HepG2 (cell line): ENCODE results near the gene ALG9. TPM values are rescaled to one million over a fixed set of nuclear protein-coding genes. Genes with fewer than 3 reads are reported as not detected.

Experiments
- ATAC-seq: fragments of 200-7000 bp; cut with Tn5 transposase; 3 replicates; pipeline ENCODE4 v1.9.1; 2020; ENCODE audit warnings: mild to moderate bottlenecking, moderate library complexity
- BruUV-seq: library from RNA; stranded (reverse); fragments of 400-500 nt; replicated peaks from 2 replicates; lab custom pipeline; 2021; lab: Mats Ljungman, UMichigan
- CTCF ChIA-PET: fragments of 300-600 bp; formaldehyde crosslinking; extraction: SDS; loops from one replicate; lab custom pipeline; 2021; ENCODE audit warnings: low total read pairs, inconsistent platforms, low intra/inter-chr PET ratio; lab: Yijun Ruan, JAX
- POLR2A ChIA-PET: fragments of 350-600 bp; sonication (Branson Sonifier 250); formaldehyde crosslinking; loops from one replicate; lab custom pipeline; 2020; ENCODE audit warnings: antibody characterized with exemption, inconsistent platforms; lab: Yijun Ruan, JAX
- DNase-seq: peaks from one replicate; pipeline ENCODE4 v3.0.0-alpha.2; 2015; ENCODE audit warnings: low spot score
- FAIRE-seq: peaks from 3 replicates; lab custom pipeline; 2011; peaks lifted over from hg19 to GRCh38; lab: Jason Lieb, UNC
- H2AFZ ChIP-seq: one replicate; pipeline ENCODE4 v1.6.1; 2011; ENCODE audit warnings: low read length, inconsistent platforms
- H3K27ac ChIP-seq: fragments of 300-600 bp; 3 replicates; pipeline ENCODE4 v1.8.0; 2011; ENCODE audit warnings: mixed run types, mild to moderate bottlenecking, mixed read lengths, low read length, inconsistent platforms; ENCODE audit not compliant: insufficient read depth; ENCODE audit errors: extremely low read length
- H3K27me3 ChIP-seq, 2 experiments: fragments of 200-600 bp in 1 of 2; 2 replicates in 1 of 2; 3 replicates in 1 of 2; pipeline versions ENCODE4 v1.6.0 to v1.8.0; 2011; ENCODE audit warnings: low read length in 2 of 2, mild to moderate bottlenecking in 2 of 2, moderate library complexity in 2 of 2, inconsistent platforms in 1 of 2; ENCODE audit not compliant: insufficient read depth in 2 of 2, control insufficient read depth in 1 of 2
- H3K36me3 ChIP-seq, 2 experiments: fragments of 200-600 bp in 1 of 2; replicated peaks in 1 of 2; 2 replicates in 1 of 2; 3 replicates in 1 of 2; pipeline versions ENCODE4 v1.5.1 to v1.8.0; 2011; ENCODE audit warnings: low read length in 2 of 2, inconsistent platforms in 1 of 2; ENCODE audit not compliant: insufficient read depth in 2 of 2, control insufficient read depth in 1 of 2
- H3K4me1 ChIP-seq: 2 replicates; pipeline ENCODE4 v1.5.1; 2012; ENCODE audit warnings: low read length, inconsistent platforms; ENCODE audit not compliant: insufficient read depth
- H3K4me2 ChIP-seq: 2 replicates; pipeline ENCODE4 v1.6.0; 2011; ENCODE audit warnings: low read depth, low read length, inconsistent platforms
- H3K4me3 ChIP-seq, 3 experiments: fragments of 200-600 bp in 1 of 3; sonication (generic), shearing (Covaris generic) in 1 of 3; replicated peaks in 1 of 3; 2 replicates each; pipeline ENCODE4 v1.5.1; 2011 to 2016; ENCODE audit warnings: low read length in 3 of 3, inconsistent platforms in 2 of 3, low read depth in 2 of 3, mild to moderate bottlenecking in 2 of 3, control low read depth in 1 of 3, mixed read lengths in 1 of 3; ENCODE audit not compliant: insufficient read depth in 1 of 3
- H3K79me2 ChIP-seq: one replicate; pipeline ENCODE4 v1.6.1; 2011; ENCODE audit warnings: low read length, inconsistent platforms; ENCODE audit not compliant: insufficient read depth
- H3K9ac ChIP-seq: 2 replicates; pipeline ENCODE4 v1.6.0; 2011; ENCODE audit warnings: mild to moderate bottlenecking, low read depth, low read length, inconsistent platforms; ENCODE audit not compliant: insufficient read depth
- H3K9me3 ChIP-seq: 2 replicates; pipeline ENCODE4 v1.5.1; 2012; ENCODE audit warnings: mild to moderate bottlenecking, low read length
- H4K20me1 ChIP-seq: 2 replicates; pipeline ENCODE4 v1.6.0; 2011; ENCODE audit warnings: inconsistent platforms, mild to moderate bottlenecking, low read length, moderate library complexity; ENCODE audit not compliant: insufficient read depth
- BCL6 ChIP-seq: IDR thresholded peaks from 2 replicates; pipeline ENCODE4 v1.6.1; 2016; ENCODE audit warnings: missing genetic modification reagents, missing compliant biosample characterization
- NR2C2 ChIP-seq: sonication (generic); formaldehyde crosslinking; IDR thresholded peaks from 2 replicates; pipeline ENCODE4 v1.4.0; 2020; ENCODE audit warnings: missing genetic modification reagents, mild to moderate bottlenecking, moderate library complexity, borderline replicate concordance
- PCBP2 ChIP-seq: fragments of 200-400 bp; formaldehyde crosslinking; optimal IDR thresholded peaks from 2 replicates; pipeline ENCODE3; 2018; ENCODE audit warnings: low read length, low read depth; ENCODE audit not compliant: poor library complexity, severe bottlenecking
- RBM39 ChIP-seq: fragments of 200-400 bp; formaldehyde crosslinking; IDR thresholded peaks from one replicate; pipeline ENCODE4 v1.6.1; 2018; ENCODE audit warnings: antibody characterized with exemption, mild to moderate bottlenecking, low read depth, low read length; ENCODE audit not compliant: poor library complexity, severe bottlenecking
- RXRB ChIP-seq: IDR thresholded peaks from 2 replicates; pipeline ENCODE4 v1.6.1; 2016; ENCODE audit warnings: borderline replicate concordance, missing genetic modification reagents, missing compliant biosample characterization
- SOX13 ChIP-seq, 3 experiments: fragments of 450-650 bp in 1 of 3; sonication (generic) in 1 of 3; formaldehyde crosslinking in 1 of 3; IDR thresholded peaks in 2 of 3; conservative IDR thresholded peaks in 1 of 3; 2 replicates each; pipeline versions ENCODE4 v1.5.0 to v1.6.1; 2016 to 2020; ENCODE audit warnings: antibody characterized with exemption in 1 of 3, mild to moderate bottlenecking in 1 of 3, missing compliant biosample characterization in 1 of 3, missing genetic modification reagents in 1 of 3, moderate library complexity in 1 of 3
- TCF7L2 ChIP-seq: IDR thresholded peaks from 2 replicates; pipeline ENCODE4 v1.6.1; 2011; ENCODE audit warnings: mild to moderate bottlenecking, low read depth, low read length, moderate library complexity
- ZNF205 ChIP-seq: IDR thresholded peaks from 2 replicates; pipeline ENCODE4 v1.6.1; 2018; ENCODE audit warnings: missing biosample characterization, missing genetic modification reagents
- ZNF260 ChIP-seq: sonication (generic); formaldehyde crosslinking; IDR thresholded peaks from 2 replicates; pipeline ENCODE4 v1.4.0; 2020; ENCODE audit warnings: missing genetic modification reagents, low read depth, mild to moderate bottlenecking, borderline replicate concordance
- ZNF292 ChIP-seq: sonication (generic); formaldehyde crosslinking; IDR thresholded peaks from 2 replicates; pipeline ENCODE4 v1.8.1; 2022; ENCODE audit warnings: mild to moderate bottlenecking, low read depth, missing genetic modification reagents, borderline replicate concordance
- WGBS: methylation state at CpG from one replicate; pipeline ENCODE4 v1.1.6; 2017; ENCODE audit warnings: low lambda C conversion rate; 5-methylcytosine and 5-hydroxymethylcytosine counted together
- in situ Hi-C: cut with HindIII; loops from 2 replicates; pipeline ENCODE4 v1.10.0; 2017; ENCODE audit warnings: low pct_unique_long_range_greater_than_20kb; ENCODE audit not compliant: extremely low pct_ligation_motif_present
- intact Hi-C: fragments of 100-400 bp; cut with micrococcal nuclease; formaldehyde crosslinking; loops from one replicate; pipeline ENCODE4 v1.10.0; 2022; ENCODE audit not compliant: unreplicated experiment
- polyA plus RNA-seq, 8 experiments: library from polyadenylated mRNA; depleted of rRNA in 3 of 8; stranded (reverse) in 7 of 8; unstranded in 1 of 8; fragments of >200 nt; fragmentation: Illumina TruSeq in 4 of 8; extraction: Trizol in 4 of 8; gene quantifications; 2 replicates each; pipeline versions ENCODE4 v1.2.1 to v1.2.3, GENCODE V29; 2011 to 2016; ENCODE audit warnings: low read depth in 4 of 8, missing spikeins in 1 of 8, mixed read lengths in 1 of 8; ENCODE audit not compliant: insufficient read depth in 1 of 8
- total RNA-seq, 5 experiments: library from RNA; depleted of rRNA; stranded (reverse); fragments of >200 nt; fragmentation: Illumina TruSeq; extraction: Trizol; gene quantifications; 2 replicates each; pipeline ENCODE4 v1.2.3, GENCODE V29; 2016; ENCODE audit warnings: low read depth in 1 of 5
- TF ChIP-seq, protein P1 (sequence below): sonication (generic); formaldehyde crosslinking; conservative IDR thresholded peaks from 2 replicates; pipeline ENCODE4 v1.4.0; 2020; ENCODE audit warnings: missing genetic modification reagents
- TF ChIP-seq, protein P2 (sequence below): sonication (generic); formaldehyde crosslinking; IDR thresholded peaks from 2 replicates; pipeline ENCODE4 v1.8.1; 2023; ENCODE audit warnings: mild to moderate bottlenecking, moderate library complexity, missing genetic modification reagents
- TF ChIP-seq, protein P3 (sequence below): sonication (generic); formaldehyde crosslinking; IDR thresholded peaks from 2 replicates; pipeline ENCODE4 v1.4.0; 2020; ENCODE audit warnings: missing genetic modification reagents
- TF ChIP-seq, protein P4 (sequence below): IDR thresholded peaks from 2 replicates; pipeline ENCODE4 v1.6.1; 2018; ENCODE audit warnings: missing genetic modification reagents
- TF ChIP-seq, protein P5 (sequence below): IDR thresholded peaks from 2 replicates; pipeline ENCODE4 v1.6.1; 2012; ENCODE audit warnings: inconsistent platforms

Gene ALG9
- total and polyA plus RNA-seq, 2 of the 13 experiments (the other 11 are each of a cell fraction or from before 2014, with no cell fraction given): 39.4 to 40.6 TPM

DNA sequence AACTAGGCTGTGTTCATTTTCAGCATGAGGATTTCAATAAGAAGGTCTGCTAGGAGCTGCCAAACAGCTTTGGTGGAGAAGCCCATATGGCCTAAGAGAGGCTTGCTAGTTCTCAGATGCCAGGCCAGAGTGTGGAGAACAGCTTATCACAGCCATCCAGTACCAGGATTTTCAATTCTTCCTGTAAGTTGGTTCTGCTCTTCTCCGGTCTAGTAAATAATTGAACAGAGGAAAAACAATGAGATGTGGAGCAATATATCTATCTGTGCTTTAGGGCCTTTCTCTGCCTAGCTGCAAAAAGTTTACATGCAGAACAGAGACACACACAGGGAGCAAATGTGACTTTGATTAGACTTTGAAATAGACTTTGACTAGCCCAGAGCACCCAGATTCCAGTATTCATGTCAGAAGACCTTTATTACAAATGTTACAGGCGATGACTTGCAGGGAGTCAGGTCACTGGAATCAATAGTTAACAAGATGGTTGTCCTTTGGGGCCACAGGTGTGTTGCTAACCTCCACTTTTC, 85.4 kb downstream of the ALG9 start:
- Histone ChIP-seq H3K36me3 (peaks cover 2 to 6% of the 10 kb centered on the region in 2 experiments; a peak in 2 of 5 replicates), H3K4me2 (peak overlapping the region; percentile 45), H3K4me1 (peaks cover 75% of the 10 kb centered on the region), H3K27ac (peak overlapping the region; percentile 72), H3K9me3 (no peaks in the 10 kb centered on the region), H4K20me1 (no peaks in the 10 kb centered on the region), H3K27me3 (no peaks in the 10 kb centered on the region), H3K4me3 (no peak overlapping the region), H3K9ac (peak overlapping the region; percentile 13; the same call in 1 of the 2 replicates), H3K79me2 (no peaks in the 10 kb centered on the region), H2AFZ (no peak overlapping the region)
- BruUV-seq: no TSS peak
- ATAC-seq (peak; percentile 91), FAIRE-seq (peak; percentile 30), DNase-seq (peak; percentile 76)
- in situ Hi-C loops (no loop called here), intact Hi-C loops (no loop called here)
- ChIA-PET CTCF (no interaction called here), POLR2A (interaction anchor here (0.9 to 2.1 kb wide), 12 partner anchors 9 to 188 kb away, joined by 3 to 25 read pairs (median 5); partner anchors contain the start of genes ALG9 and PPP2R1B)
- 17% methylated on average over 2 of the region's 2 CpGs for WGBS
- TF ChIP-seq, protein P1, sequence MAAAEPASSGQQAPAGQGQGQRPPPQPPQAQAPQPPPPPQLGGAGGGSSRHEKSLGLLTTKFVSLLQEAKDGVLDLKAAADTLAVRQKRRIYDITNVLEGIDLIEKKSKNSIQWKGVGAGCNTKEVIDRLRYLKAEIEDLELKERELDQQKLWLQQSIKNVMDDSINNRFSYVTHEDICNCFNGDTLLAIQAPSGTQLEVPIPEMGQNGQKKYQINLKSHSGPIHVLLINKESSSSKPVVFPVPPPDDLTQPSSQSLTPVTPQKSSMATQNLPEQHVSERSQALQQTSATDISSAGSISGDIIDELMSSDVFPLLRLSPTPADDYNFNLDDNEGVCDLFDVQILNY (CRISPR knock-in tag): no peak
- TF ChIP-seq SOX13 (IDR thresholded peaks at IDR 0.05): no peak
- TF ChIP-seq SOX13 (CRISPR knock-in tag; conservative IDR thresholded peaks at IDR 0.05 in 1 of 2, IDR thresholded peaks at IDR 0.05 in 1 of 2): peak in 1 of 2 experiments; percentile 83; a peak in 2 of 4 replicates
- TF ChIP-seq ZNF260 (CRISPR knock-in tag): no peak
- TF ChIP-seq, protein P2, sequence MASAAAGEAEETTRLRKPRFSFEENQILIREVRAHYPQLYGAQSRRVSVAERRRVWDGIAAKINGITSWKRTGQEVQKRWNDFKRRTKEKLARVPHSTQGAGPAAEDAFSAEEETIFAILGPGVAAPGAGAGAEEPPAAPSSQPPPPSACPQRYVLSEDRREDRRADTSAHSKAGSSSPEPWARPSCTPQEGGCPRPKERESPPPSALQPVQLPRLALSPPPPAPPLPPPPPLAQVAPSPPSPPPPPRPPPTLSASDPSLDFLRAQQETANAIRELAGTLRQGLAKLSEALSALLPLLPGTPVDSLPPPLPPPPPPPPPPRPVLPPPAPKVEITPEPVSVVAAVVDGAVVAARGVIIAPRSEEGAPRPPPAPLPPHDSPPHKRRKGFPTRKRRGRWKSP (CRISPR knock-in tag): 0 out of 2 replicates have a peak, but pooled peaks have one; percentile 19
- TF ChIP-seq, protein P3, sequence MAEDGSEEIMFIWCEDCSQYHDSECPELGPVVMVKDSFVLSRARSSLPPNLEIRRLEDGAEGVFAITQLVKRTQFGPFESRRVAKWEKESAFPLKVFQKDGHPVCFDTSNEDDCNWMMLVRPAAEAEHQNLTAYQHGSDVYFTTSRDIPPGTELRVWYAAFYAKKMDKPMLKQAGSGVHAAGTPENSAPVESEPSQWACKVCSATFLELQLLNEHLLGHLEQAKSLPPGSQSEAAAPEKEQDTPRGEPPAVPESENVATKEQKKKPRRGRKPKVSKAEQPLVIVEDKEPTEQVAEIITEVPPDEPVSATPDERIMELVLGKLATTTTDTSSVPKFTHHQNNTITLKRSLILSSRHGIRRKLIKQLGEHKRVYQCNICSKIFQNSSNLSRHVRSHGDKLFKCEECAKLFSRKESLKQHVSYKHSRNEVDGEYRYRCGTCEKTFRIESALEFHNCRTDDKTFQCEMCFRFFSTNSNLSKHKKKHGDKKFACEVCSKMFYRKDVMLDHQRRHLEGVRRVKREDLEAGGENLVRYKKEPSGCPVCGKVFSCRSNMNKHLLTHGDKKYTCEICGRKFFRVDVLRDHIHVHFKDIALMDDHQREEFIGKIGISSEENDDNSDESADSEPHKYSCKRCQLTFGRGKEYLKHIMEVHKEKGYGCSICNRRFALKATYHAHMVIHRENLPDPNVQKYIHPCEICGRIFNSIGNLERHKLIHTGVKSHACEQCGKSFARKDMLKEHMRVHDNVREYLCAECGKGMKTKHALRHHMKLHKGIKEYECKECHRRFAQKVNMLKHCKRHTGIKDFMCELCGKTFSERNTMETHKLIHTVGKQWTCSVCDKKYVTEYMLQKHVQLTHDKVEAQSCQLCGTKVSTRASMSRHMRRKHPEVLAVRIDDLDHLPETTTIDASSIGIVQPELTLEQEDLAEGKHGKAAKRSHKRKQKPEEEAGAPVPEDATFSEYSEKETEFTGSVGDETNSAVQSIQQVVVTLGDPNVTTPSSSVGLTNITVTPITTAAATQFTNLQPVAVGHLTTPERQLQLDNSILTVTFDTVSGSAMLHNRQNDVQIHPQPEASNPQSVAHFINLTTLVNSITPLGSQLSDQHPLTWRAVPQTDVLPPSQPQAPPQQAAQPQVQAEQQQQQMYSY (CRISPR knock-in tag): peak; percentile 75; the same call in 1 of the 2 replicates
- 0 out of 2 replicates have a peak, but pooled peaks have one; percentile 24 for TF ChIP-seq BCL6
- no peak for TF ChIP-seq NR2C2 (CRISPR knock-in tag)
- TF ChIP-seq RXRB (CRISPR knock-in tag): peak; percentile 52; the same call in 1 of the 2 replicates
- peak; percentile 55; the same call in 1 of the 2 replicates for TF ChIP-seq ZNF205 (CRISPR knock-in tag)
- no peak for TF ChIP-seq PCBP2
- no peak for TF ChIP-seq RBM39
- TF ChIP-seq, protein P4, sequence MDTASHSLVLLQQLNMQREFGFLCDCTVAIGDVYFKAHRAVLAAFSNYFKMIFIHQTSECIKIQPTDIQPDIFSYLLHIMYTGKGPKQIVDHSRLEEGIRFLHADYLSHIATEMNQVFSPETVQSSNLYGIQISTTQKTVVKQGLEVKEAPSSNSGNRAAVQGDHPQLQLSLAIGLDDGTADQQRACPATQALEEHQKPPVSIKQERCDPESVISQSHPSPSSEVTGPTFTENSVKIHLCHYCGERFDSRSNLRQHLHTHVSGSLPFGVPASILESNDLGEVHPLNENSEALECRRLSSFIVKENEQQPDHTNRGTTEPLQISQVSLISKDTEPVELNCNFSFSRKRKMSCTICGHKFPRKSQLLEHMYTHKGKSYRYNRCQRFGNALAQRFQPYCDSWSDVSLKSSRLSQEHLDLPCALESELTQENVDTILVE (CRISPR knock-in tag): peak; percentile 55; the same call in 1 of the 2 replicates
- no peak for TF ChIP-seq TCF7L2
- TF ChIP-seq, protein P5, sequence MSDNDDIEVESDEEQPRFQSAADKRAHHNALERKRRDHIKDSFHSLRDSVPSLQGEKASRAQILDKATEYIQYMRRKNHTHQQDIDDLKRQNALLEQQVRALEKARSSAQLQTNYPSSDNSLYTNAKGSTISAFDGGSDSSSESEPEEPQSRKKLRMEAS: 0 out of 2 replicates have a peak, but pooled peaks have one; percentile 17
- TF ChIP-seq ZNF292 (CRISPR knock-in tag): 0 out of 2 replicates have a peak, but pooled peaks have one; percentile 46
